Measurements from ENCODE around the gene CFAP299.

GRCh38 chr4:80999943-81000342 is 664.4 kb downstream of the CFAP299 start:
- TF ChIP-seq GABPB1 (CRISPR knock-in tag; IDR thresholded peaks at IDR 0.05) (no peak), MEF2D (tag; conservative IDR thresholded peaks at IDR 0.05; ENCODE audit: low read depth) (no peak), PRDM10 (IDR thresholded peaks at IDR 0.05; ENCODE audit: partially characterized antibody) (no peak)

Measured in K562 (cell line).